Stimulated activated CD4-positive, alpha-beta T cell treated with anti-CD3 and anti-CD28 coated beads, Interleukin-1b, Interleukin-23, amount 100 ng/mL, for 4 hours (primary cell): Measurements from ENCODE around the gene NTS.

Experiments
- DNase-seq, 2 donors: peaks; one replicate each; pipeline ENCODE4 v3.0.0-alpha.2; 2020; ENCODE audit warnings: low read depth in 2 of 2

The NTS gene

DNA sequence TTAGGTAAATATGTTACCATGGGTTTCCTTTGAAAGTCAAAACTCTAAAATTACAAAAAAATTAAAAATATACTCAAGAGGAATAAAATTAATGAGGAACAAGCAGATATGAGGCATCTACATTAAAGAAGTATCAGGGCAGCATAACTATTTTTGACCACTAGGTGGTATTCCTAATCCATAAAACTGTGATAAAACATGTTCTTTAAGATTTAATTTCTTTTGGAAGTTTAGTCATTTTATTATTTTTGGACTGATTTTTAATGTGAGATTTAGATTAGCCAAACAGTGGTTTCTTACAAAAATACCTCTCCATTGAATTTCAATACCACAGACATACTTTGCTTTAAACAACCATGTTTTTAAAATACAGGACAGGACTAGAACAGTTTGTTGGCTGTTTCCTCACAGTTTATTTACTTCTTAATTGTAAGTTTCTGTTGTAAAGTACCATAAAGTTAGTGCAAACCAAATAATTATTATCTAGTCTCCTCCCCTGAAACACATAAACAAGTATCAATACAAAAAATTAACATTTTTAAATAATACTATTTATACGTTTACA lies 49.8 kb downstream of the NTS start:
- no peak for DNase-seq

DNA sequence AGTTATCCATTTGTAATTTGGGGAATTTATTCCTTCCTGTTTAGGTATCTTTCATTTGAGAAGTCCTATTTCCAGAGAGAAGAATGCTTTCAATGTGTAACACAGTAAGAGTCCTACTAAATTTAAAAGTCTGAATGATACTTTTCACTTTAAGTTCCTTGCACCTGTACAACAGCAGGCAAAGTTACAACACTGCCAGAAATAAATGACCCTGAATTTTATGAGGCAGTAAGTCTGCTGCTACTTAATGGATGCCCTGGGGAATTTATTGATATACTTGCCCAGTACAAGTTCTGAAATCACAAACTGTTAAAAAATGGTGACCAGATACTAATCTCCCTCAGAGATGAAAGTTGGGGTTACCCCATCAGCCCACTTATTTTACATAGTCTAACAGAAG lies 53.1 kb downstream of the NTS start:
- no peak for DNase-seq
